ENCODE results near the gene HDGF.
"Not testable (repeated sequence)": the region's sequence is repeated elsewhere in the genome, so short reads cannot be mapped to it uniquely, and the experiment has no call there.

Gene HDGF

GRCh38 chr1:156767879-156768604 is 16.6 kb upstream of the HDGF start:
- no peak for TF ChIP-seq CTCF (IDR thresholded peaks at IDR 0.05; ENCODE audit: low read depth, low read length, missing control alignments)
- DNase-seq (ENCODE audit: extremely low read depth, low read depth): no peak
- peak overlapping the region; percentile 67 for H3K4me3 ChIP-seq (replicated peaks; ENCODE audit: low read depth, low read length)

- H3K4me3 ChIP-seq (replicated peaks; ENCODE audit: low read depth, low read length): peak within 1 kb of the TSS; percentile 67
- TF ChIP-seq CTCF (IDR thresholded peaks at IDR 0.05; ENCODE audit: low read depth, low read length, missing control alignments): no peak
- DNase-seq (ENCODE audit: extremely low read depth, low read depth): peak; percentile 100
Measured at GRCh38 chr1:156767101-156767878, 15.8 kb upstream of the HDGF start, which contains the start of gene PRCC. Gene PRCC (plus strand): TSS chr1:156767535. CDS start chr1:156767772, 237 bp downstream.

GRCh38 chr1:156766298-156767100 is 15.0 kb upstream of the HDGF start:
- no peak for DNase-seq (ENCODE audit: extremely low read depth, low read depth)
- peak overlapping the region; percentile 67 for H3K4me3 ChIP-seq (replicated peaks; ENCODE audit: low read depth, low read length)
- TF ChIP-seq CTCF (IDR thresholded peaks at IDR 0.05; ENCODE audit: low read depth, low read length, missing control alignments): no peak

GRCh38 chr1:156765666-156766065 is 14.2 kb upstream of the HDGF start:
- H3K4me3 ChIP-seq (replicated peaks; ENCODE audit: low read depth, low read length): peak overlapping the region; percentile 67
- no peak for TF ChIP-seq CTCF (IDR thresholded peaks at IDR 0.05; ENCODE audit: low read depth, low read length, missing control alignments)
- no peak for DNase-seq (ENCODE audit: extremely low read depth, low read depth)

- H3K4me3 ChIP-seq (replicated peaks; ENCODE audit: low read depth, low read length); DNase-seq (ENCODE audit: extremely low read depth, low read depth): not testable (repeated sequence)
Measured at GRCh38 chr1:156765136-156765535, 13.7 kb upstream of the HDGF start.

GRCh38 chr1:156760796-156761104 is 9.3 kb upstream of the HDGF start:
- no peak for DNase-seq (ENCODE audit: extremely low read depth, low read depth)

More at GRCh38 chr1:156760796-156761104, 9.3 kb upstream of the HDGF start:
- no peak for TF ChIP-seq CTCF (IDR thresholded peaks at IDR 0.05; ENCODE audit: low read depth, low read length, missing control alignments)
- no peak overlapping the region for H3K4me3 ChIP-seq (replicated peaks; ENCODE audit: low read depth, low read length)
